A204.1 (cell line): Measurements from ENCODE around the gene AKAP9.
"Not testable (repeated sequence)": the region's sequence is repeated elsewhere in the genome, so short reads cannot be mapped to it uniquely, and the experiment has no call there.

Source experiments
- FAIRE-seq: peaks from 2 replicates; lab custom pipeline; 2012; peaks lifted over from hg19 to GRCh38; lab: Jason Lieb, UNC

Gene AKAP9

GRCh38 chr7:92064438-92065029 lies 123.9 kb downstream of the AKAP9 start:
- FAIRE-seq, result no peak

- FAIRE-seq, result no peak
These were observed 130.4 kb downstream of the AKAP9 start for GRCh38 chr7:92071032-92071431.

GRCh38 chr7:92072121-92072520 lies 131.5 kb downstream of the AKAP9 start:
- FAIRE-seq, result no peak

GRCh38 chr7:92072708-92073107 lies 132.0 kb downstream of the AKAP9 start:
- no peak for FAIRE-seq

- FAIRE-seq, result no peak
These were observed 134.9 kb downstream of the AKAP9 start for GRCh38 chr7:92075455-92076158.

GRCh38 chr7:92076509-92076908 lies 135.8 kb downstream of the AKAP9 start:
- no peak for FAIRE-seq

- not testable (repeated sequence) for FAIRE-seq
These were observed 143.3 kb downstream of the AKAP9 start for GRCh38 chr7:92083922-92084321.

- FAIRE-seq, result no peak
These were observed 147.6 kb downstream of the AKAP9 start for GRCh38 chr7:92088266-92088665.

- FAIRE-seq, result peak; percentile 82
These were observed 151.5 kb downstream of the AKAP9 start for GRCh38 chr7:92092210-92092609.

GRCh38 chr7:92095380-92095779 lies 154.7 kb downstream of the AKAP9 start:
- no peak for FAIRE-seq

- no peak for FAIRE-seq
These were observed 159.9 kb downstream of the AKAP9 start for GRCh38 chr7:92100534-92100933.

GRCh38 chr7:92102862-92103261 lies 162.2 kb downstream of the AKAP9 start:
- not testable (repeated sequence) for FAIRE-seq

GRCh38 chr7:92108821-92109220 lies 168.2 kb downstream of the AKAP9 start:
- FAIRE-seq, result no peak

GRCh38 chr7:92110857-92111256 lies 170.2 kb downstream of the AKAP9 start:
- FAIRE-seq, result no peak

GRCh38 chr7:92115821-92116220 lies 175.2 kb downstream of the AKAP9 start:
- no peak for FAIRE-seq

GRCh38 chr7:92116949-92117348 lies 176.3 kb downstream of the AKAP9 start:
- no peak for FAIRE-seq

- no peak for FAIRE-seq
These were observed 178.6 kb downstream of the AKAP9 start for GRCh38 chr7:92119213-92119759.

GRCh38 chr7:92121681-92122080 lies 181.0 kb downstream of the AKAP9 start:
- no peak for FAIRE-seq

GRCh38 chr7:92131093-92131492 lies 190.4 kb downstream of the AKAP9 start:
- FAIRE-seq, result no peak

GRCh38 chr7:92131764-92132330 lies 191.2 kb downstream of the AKAP9 start:
- no peak for FAIRE-seq

- FAIRE-seq, result no peak
These were observed 192.6 kb downstream of the AKAP9 start for GRCh38 chr7:92133133-92133736.

GRCh38 chr7:92133737-92134270 lies 193.1 kb downstream of the AKAP9 start:
- FAIRE-seq, result no peak
